Measurements from ENCODE around the gene C20orf204.
A peak's percentile ranks its signal among the peaks of the same experiment; 100 is the strongest.

C20orf204 gene

DNA sequence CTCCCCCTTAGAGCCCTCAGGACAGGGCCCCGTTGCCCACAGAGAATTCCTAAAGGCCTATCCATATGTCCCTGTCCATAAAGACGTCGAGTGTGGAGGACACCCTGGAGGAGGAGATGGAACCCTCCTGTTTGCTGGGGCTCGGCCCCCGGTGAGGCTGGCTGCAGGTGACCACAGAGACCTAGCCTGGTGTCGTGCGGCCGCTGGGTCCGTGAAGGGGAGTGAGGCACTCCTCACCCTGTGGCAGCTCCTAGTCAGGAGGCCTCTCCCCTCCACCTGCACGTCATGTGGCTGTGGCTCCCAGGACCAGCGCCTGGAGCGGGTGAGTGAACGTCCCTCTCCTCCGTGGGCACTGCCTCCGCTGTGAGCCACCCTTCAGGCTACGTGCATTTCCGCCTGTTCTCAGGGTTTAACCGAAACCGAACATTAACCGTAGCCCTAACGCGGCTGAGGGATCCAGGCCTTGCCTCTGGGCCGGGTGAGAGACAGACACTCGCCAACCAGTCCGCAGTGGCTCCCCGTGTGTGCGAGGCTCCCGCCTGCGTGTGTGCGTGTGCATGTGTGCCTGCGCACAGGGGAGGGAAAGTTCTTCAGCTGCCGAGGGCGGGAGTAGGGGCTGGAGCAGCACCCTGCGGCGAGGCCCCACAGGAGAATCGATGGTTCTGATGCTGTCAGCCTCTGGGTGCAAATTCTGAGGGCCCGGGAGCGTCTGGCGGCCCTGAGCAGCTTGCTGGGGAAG, 21.1 kb downstream of the C20orf204 start:
- TF ChIP-seq TAF1 (IDR thresholded peaks at IDR 0.05; ENCODE audit: borderline replicate concordance, insufficient read depth, low read length) (no peak), SIN3A (IDR thresholded peaks at IDR 0.05; ENCODE audit: borderline replicate concordance, insufficient read depth, low read length) (no peak), FOXP2 (optimal IDR thresholded peaks at IDR 0.05; ENCODE audit: borderline replicate concordance, extremely low read depth, extremely low read length, insufficient read depth) (no peak), POLR2AphosphoS5 (IDR thresholded peaks at IDR 0.05; ENCODE audit: low read depth, low read length) (no peak)
- TF ChIP-seq, protein P1, sequence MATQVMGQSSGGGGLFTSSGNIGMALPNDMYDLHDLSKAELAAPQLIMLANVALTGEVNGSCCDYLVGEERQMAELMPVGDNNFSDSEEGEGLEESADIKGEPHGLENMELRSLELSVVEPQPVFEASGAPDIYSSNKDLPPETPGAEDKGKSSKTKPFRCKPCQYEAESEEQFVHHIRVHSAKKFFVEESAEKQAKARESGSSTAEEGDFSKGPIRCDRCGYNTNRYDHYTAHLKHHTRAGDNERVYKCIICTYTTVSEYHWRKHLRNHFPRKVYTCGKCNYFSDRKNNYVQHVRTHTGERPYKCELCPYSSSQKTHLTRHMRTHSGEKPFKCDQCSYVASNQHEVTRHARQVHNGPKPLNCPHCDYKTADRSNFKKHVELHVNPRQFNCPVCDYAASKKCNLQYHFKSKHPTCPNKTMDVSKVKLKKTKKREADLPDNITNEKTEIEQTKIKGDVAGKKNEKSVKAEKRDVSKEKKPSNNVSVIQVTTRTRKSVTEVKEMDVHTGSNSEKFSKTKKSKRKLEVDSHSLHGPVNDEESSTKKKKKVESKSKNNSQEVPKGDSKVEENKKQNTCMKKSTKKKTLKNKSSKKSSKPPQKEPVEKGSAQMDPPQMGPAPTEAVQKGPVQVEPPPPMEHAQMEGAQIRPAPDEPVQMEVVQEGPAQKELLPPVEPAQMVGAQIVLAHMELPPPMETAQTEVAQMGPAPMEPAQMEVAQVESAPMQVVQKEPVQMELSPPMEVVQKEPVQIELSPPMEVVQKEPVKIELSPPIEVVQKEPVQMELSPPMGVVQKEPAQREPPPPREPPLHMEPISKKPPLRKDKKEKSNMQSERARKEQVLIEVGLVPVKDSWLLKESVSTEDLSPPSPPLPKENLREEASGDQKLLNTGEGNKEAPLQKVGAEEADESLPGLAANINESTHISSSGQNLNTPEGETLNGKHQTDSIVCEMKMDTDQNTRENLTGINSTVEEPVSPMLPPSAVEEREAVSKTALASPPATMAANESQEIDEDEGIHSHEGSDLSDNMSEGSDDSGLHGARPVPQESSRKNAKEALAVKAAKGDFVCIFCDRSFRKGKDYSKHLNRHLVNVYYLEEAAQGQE (IDR thresholded peaks at IDR 0.05; ENCODE audit: insufficient read depth in 1 of 2, low read depth in 2 of 2, low read length in 2 of 2), result no peak

DNA sequence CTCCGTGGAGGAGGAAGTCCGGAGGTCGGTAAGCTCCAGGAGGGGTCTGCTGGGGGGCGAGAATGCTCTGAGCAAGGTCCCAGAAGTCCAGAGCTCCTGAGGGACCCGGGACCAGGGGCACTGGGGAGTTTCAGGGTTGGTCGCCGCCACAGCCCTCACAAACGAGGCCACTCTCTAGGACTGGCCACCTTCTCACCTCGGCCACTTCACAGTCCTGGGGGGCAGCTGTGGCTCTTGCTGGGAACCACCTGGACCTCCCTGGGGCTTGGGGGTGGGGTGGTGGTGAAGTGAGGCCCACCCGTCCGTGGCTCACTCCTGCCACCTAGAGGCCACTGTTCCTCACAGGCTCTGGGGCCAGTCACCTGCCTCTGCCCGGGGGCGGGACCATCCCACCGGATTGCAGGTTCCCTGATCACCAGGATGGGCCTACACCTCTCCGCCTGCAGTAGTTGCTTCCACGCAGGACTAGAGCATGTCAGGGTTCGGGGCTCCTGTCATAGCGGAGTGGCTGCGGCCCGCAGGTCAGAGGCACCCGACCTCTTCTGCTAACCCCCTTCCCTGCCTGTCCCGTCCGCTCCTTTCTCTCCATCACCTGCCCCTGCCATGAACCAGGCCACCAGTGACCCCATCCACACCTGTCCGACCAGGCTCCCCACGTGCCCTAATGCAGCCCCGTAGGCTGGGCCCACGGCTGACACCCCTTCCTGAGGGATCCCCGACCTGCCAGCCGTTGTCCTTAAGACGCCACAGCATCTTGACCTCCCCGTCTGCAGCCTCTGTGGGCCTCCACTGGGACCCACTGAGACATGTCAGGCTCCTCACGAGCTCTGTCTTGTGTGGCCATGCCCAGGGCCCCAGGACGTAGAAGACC, 21.9 kb downstream of the C20orf204 start:
- TF ChIP-seq TAF1 (IDR thresholded peaks at IDR 0.05; ENCODE audit: borderline replicate concordance, insufficient read depth, low read length), result no peak
- TF ChIP-seq FOXP2 (optimal IDR thresholded peaks at IDR 0.05; ENCODE audit: borderline replicate concordance, extremely low read depth, extremely low read length, insufficient read depth), result peak; percentile 85

DNA sequence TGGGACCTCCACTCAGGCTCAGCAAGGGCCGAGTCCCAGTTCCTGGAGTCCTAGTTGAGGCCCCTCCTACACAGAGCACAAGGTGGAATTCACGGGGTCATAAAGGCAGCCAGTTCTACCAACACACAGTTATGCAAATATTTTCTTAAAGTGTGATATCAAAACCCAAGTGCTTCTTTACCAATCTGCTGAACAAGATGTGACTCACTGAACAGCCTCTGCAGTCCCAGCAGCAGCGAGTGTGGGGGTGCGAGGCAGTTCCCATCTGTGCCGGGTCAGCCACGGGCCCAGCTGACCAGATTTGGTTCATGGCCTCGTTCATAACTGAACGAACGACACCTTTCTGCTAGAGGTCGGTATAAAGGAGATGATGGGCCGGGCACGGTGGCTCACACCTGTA, 22.6 kb downstream of the C20orf204 start:
- no peak for TF ChIP-seq SIN3A (IDR thresholded peaks at IDR 0.05; ENCODE audit: borderline replicate concordance, insufficient read depth, low read length)
- no peak for TF ChIP-seq FOXP2 (optimal IDR thresholded peaks at IDR 0.05; ENCODE audit: borderline replicate concordance, extremely low read depth, extremely low read length, insufficient read depth)
- no peak for TF ChIP-seq TAF1 (IDR thresholded peaks at IDR 0.05; ENCODE audit: borderline replicate concordance, insufficient read depth, low read length)
- TF ChIP-seq, protein P1 (IDR thresholded peaks at IDR 0.05; ENCODE audit: insufficient read depth in 1 of 2, low read depth in 2 of 2, low read length in 2 of 2), result no peak
- no peak for TF ChIP-seq POLR2AphosphoS5 (IDR thresholded peaks at IDR 0.05; ENCODE audit: low read depth, low read length)

DNA sequence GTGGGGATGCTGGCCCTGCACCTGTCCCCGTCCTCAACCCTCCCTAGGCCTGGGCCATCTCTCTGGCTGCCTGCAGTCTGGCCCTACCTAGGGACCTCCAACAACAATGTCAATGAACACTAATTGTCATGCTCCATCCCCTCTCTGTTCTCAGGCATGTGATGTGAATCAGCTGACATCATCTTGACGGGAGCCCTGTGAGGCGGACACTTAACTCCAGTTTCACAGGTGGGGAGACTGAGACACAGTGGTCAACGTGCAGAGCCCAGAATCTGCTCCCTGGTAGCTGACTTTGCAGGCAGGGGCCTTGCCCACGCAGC, 26.3 kb downstream of the C20orf204 start:
- TF ChIP-seq POLR2AphosphoS5 (IDR thresholded peaks at IDR 0.05; ENCODE audit: low read depth, low read length) (no peak), TAF1 (IDR thresholded peaks at IDR 0.05; ENCODE audit: borderline replicate concordance, insufficient read depth, low read length) (no peak), SIN3A (IDR thresholded peaks at IDR 0.05; ENCODE audit: borderline replicate concordance, insufficient read depth, low read length) (no peak), FOXP2 (optimal IDR thresholded peaks at IDR 0.05; ENCODE audit: borderline replicate concordance, extremely low read depth, extremely low read length, insufficient read depth) (no peak)
- TF ChIP-seq, protein P1 (IDR thresholded peaks at IDR 0.05; ENCODE audit: insufficient read depth in 1 of 2, low read depth in 2 of 2, low read length in 2 of 2), result no peak

DNA sequence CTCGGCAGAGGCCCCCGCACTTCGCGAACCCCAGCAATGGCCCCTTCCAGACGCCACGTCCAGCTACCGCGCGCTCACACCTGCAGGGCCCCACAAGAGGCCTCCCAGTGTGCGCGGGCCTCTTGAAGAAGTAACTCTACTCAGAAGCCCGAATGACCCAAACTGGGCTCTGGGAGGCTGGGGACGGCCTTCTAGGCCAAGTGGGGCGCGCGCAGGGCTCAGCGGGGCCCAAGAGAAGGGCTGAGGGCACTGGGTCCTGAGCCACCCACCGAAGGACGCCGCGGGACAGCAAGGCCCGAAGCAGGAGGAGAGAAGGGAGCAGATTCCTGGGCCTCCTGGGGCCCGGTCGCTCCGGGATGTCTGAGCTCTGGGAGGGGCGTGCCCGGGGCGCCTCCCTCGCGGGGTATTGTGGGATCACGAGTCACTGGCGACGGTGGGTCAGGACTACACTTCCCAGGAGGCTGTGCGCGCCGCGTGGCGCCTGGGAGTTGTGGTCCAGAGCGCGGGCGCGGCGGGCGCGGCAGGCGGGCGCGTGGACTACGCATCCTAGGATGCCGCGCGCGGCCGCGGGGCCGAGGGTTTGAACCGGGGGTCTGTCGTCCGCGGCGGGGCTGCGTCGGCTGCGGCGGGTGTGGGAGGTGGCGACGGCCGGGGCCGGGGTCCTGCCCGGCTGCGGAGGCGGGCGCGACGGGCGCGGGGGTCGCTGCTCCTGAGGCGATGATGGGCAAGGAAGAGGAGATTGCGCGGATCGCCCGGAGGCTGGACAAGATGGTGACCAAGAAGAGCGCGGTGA, 26.8 kb downstream of the C20orf204 start, which contains the start of gene TCEA2:
TCEA2 (plus strand) TSS at position 603 of the 793 bp plus-strand sequence; CDS start at position 718, 115 bp downstream.
- TF ChIP-seq SIN3A (IDR thresholded peaks at IDR 0.05; ENCODE audit: borderline replicate concordance, insufficient read depth, low read length) (no peak), FOXP2 (optimal IDR thresholded peaks at IDR 0.05; ENCODE audit: borderline replicate concordance, extremely low read depth, extremely low read length, insufficient read depth) (peak; percentile 96), POLR2AphosphoS5 (IDR thresholded peaks at IDR 0.05; ENCODE audit: low read depth, low read length) (peak; percentile 62; the same call in 1 of the 2 replicates)
- TF ChIP-seq, protein P1 (IDR thresholded peaks at IDR 0.05; ENCODE audit: insufficient read depth in 1 of 2, low read depth in 2 of 2, low read length in 2 of 2), result no peak
